Measurements from ENCODE around the gene SACS.

DNA sequence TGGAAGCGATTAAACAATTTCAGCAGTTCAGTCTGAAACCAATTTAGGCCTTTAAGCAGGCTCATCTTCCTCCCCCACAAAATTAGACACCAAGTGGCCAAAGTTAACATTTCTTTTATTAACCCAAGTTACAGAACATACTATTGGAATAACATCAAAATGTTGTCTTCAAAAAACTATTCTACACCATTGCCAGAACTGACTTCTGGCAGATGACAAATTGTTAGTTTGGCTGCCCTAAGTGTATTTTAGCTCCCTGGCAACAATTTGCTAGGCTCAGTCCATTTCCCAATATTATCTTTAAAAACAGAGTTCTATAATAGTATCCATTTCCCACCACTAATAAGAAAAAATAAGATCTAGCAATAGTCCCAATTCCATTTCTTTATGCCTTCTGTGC lies 144.9 kb downstream of the SACS start:
- TF ChIP-seq, protein P1, sequence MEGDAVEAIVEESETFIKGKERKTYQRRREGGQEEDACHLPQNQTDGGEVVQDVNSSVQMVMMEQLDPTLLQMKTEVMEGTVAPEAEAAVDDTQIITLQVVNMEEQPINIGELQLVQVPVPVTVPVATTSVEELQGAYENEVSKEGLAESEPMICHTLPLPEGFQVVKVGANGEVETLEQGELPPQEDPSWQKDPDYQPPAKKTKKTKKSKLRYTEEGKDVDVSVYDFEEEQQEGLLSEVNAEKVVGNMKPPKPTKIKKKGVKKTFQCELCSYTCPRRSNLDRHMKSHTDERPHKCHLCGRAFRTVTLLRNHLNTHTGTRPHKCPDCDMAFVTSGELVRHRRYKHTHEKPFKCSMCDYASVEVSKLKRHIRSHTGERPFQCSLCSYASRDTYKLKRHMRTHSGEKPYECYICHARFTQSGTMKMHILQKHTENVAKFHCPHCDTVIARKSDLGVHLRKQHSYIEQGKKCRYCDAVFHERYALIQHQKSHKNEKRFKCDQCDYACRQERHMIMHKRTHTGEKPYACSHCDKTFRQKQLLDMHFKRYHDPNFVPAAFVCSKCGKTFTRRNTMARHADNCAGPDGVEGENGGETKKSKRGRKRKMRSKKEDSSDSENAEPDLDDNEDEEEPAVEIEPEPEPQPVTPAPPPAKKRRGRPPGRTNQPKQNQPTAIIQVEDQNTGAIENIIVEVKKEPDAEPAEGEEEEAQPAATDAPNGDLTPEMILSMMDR (IDR thresholded peaks at IDR 0.05; ENCODE audit: control extremely low read depth in 1 of 3, insufficient read depth in 1 of 3, low read depth in 1 of 3, low read length in 3 of 3): no peak
- TF ChIP-seq EP300 (IDR thresholded peaks at IDR 0.05; ENCODE audit: borderline replicate concordance in 1 of 2, low read depth in 2 of 2, low read length in 2 of 2): no peak

Data from H1 (cell line).